Measurements from ENCODE around the gene SCO1. TPM values are rescaled to one million over a fixed set of nuclear protein-coding genes. Genes with fewer than 3 reads are reported as not detected.

The SCO1 gene
- total RNA-seq, 1 donor from 2014 or later = 35.1 TPM

- Mint-ChIP-seq H3K27ac (no peak overlapping the region), H3K4me3 (no peak overlapping the region), H3K36me3 (peaks cover 5% of the 10 kb centered on the region), H3K27me3 (no peaks in the 10 kb centered on the region), H3K4me1 (ENCODE audit: unreplicated experiment) (no peaks in the 10 kb centered on the region), H3K9me3 (no peaks in the 10 kb centered on the region)
- DNase-seq (ENCODE audit: extremely low spot score, unreplicated experiment) = no peak
- TF ChIP-seq, protein P1, sequence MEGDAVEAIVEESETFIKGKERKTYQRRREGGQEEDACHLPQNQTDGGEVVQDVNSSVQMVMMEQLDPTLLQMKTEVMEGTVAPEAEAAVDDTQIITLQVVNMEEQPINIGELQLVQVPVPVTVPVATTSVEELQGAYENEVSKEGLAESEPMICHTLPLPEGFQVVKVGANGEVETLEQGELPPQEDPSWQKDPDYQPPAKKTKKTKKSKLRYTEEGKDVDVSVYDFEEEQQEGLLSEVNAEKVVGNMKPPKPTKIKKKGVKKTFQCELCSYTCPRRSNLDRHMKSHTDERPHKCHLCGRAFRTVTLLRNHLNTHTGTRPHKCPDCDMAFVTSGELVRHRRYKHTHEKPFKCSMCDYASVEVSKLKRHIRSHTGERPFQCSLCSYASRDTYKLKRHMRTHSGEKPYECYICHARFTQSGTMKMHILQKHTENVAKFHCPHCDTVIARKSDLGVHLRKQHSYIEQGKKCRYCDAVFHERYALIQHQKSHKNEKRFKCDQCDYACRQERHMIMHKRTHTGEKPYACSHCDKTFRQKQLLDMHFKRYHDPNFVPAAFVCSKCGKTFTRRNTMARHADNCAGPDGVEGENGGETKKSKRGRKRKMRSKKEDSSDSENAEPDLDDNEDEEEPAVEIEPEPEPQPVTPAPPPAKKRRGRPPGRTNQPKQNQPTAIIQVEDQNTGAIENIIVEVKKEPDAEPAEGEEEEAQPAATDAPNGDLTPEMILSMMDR (conservative IDR thresholded peaks at IDR 0.05) = no peak
Observed at GRCh38 chr17:10624969-10625368, 72.4 kb downstream of the SCO1 start.

- TF ChIP-seq, protein P1 (conservative IDR thresholded peaks at IDR 0.05) = no peak
- no peaks in the 10 kb centered on the region for H3K27me3 Mint-ChIP-seq
- no peak overlapping the region for H3K27ac Mint-ChIP-seq
- no peak for DNase-seq (ENCODE audit: extremely low spot score, unreplicated experiment)
- no peaks in the 10 kb centered on the region for H3K4me1 Mint-ChIP-seq (ENCODE audit: unreplicated experiment)
- no peak overlapping the region for H3K4me3 Mint-ChIP-seq
- no peaks in the 10 kb centered on the region for H3K9me3 Mint-ChIP-seq
- H3K36me3 Mint-ChIP-seq = no peaks in the 10 kb centered on the region
Observed at GRCh38 chr17:10623737-10624338, 73.5 kb downstream of the SCO1 start.

GRCh38 chr17:10622617-10623485 lies 74.5 kb downstream of the SCO1 start:
- no peak for DNase-seq (ENCODE audit: extremely low spot score, unreplicated experiment)
- H3K27me3 Mint-ChIP-seq = peaks cover 4% of the 10 kb centered on the region
- H3K4me1 Mint-ChIP-seq (ENCODE audit: unreplicated experiment) = peaks cover 5% of the 10 kb centered on the region
- TF ChIP-seq, protein P1 (conservative IDR thresholded peaks at IDR 0.05) = no peak
- H3K4me3 Mint-ChIP-seq = no peak overlapping the region
- H3K27ac Mint-ChIP-seq = no peak overlapping the region
- no peaks in the 10 kb centered on the region for H3K36me3 Mint-ChIP-seq
- no peaks in the 10 kb centered on the region for H3K9me3 Mint-ChIP-seq

Other genes starting within 250 kb of the SCO1 start
- 0.12 TPM in 2 replicates for gene MYH4, start 228.0 kb downstream of the SCO1 start, total RNA-seq (ENCODE audit: low replicate concordance)
- gene MYH1, start 179.0 kb downstream of the SCO1 start, total RNA-seq (ENCODE audit: low replicate concordance) = not detected in 2 replicates
- not detected in 2 replicates for gene MYH2, start 147.9 kb downstream of the SCO1 start, total RNA-seq (ENCODE audit: low replicate concordance)
- gene MYH3, start 40.2 kb downstream of the SCO1 start, total RNA-seq (ENCODE audit: low replicate concordance) = 2.4 and 11.2 TPM in 2 replicates
- 7.8 and 9.7 TPM in 2 replicates for gene ADPRM, start 61 bp upstream of the SCO1 start, total RNA-seq (ENCODE audit: low replicate concordance)
- gene TMEM220, start 32.5 kb upstream of the SCO1 start, total RNA-seq (ENCODE audit: low replicate concordance) = 3.8 and 7.6 TPM in 2 replicates
- not detected in 2 replicates for gene TMEM238L, start 106.6 kb upstream of the SCO1 start, total RNA-seq (ENCODE audit: low replicate concordance)
- gene PIRT, start 140.6 kb upstream of the SCO1 start, total RNA-seq (ENCODE audit: low replicate concordance) = 0.34 and 0.38 TPM in 2 replicates

Data from type B pancreatic cell (in vitro differentiated cells).